Adrenal gland (tissue), 12 donors: ENCODE data around the gene ASAH2. TPM values are rescaled to one million over a fixed set of nuclear protein-coding genes. Genes with fewer than 3 reads are reported as not detected.

Experiments used
- DNase-seq, 7 donors: peaks; one replicate each; pipeline ENCODE4 v3.0.0-alpha.2; 2019 to 2020
- H3K27ac ChIP-seq, 5 donors: fragments of 200-600 bp; sonication (generic) in 4 of 5; 1 replicate in 3 of 5; 2 replicates in 2 of 5; pipeline versions ENCODE4 v1.5.1 to v1.8.0; 2016 to 2020; ENCODE audit warnings: mild to moderate bottlenecking in 1 of 5
- H3K27me3 ChIP-seq: fragments of 200-600 bp; 2 replicates; pipeline ENCODE4 v1.8.0; 2021
- H3K36me3 ChIP-seq, 2 donors: fragments of 200-600 bp; replicated peaks in 1 of 2; 1 replicate in 1 of 2; 2 replicates in 1 of 2; pipeline versions ENCODE4 v1.5.1 to v1.8.0; 2018 to 2022
- H3K4me1 ChIP-seq, 2 donors: fragments of 200-600 bp; replicated peaks in 1 of 2; 1 replicate in 1 of 2; 2 replicates in 1 of 2; pipeline versions ENCODE4 v1.5.1 to v1.8.0; 2018 to 2021
- H3K4me3 ChIP-seq, 4 donors: fragments of 200-600 bp; sonication (generic) in 3 of 4; one replicate each; pipeline ENCODE4 v1.5.1; 2016 to 2018
- H3K9me3 ChIP-seq, 3 donors: fragments of 200-600 bp; sonication (generic) in 1 of 3; replicated peaks in 1 of 3; 1 replicate in 2 of 3; 2 replicates in 1 of 3; pipeline versions ENCODE4 v1.5.1 to v1.8.0; 2016 to 2021
- POLR2A ChIP-seq, 2 donors: fragments of 450-650 bp; IDR thresholded peaks; one replicate each; pipeline ENCODE4 v1.6.1; 2017; ENCODE audit warnings: antibody characterized with exemption in 2 of 2, mild to moderate bottlenecking in 2 of 2, moderate library complexity in 1 of 2
- WGBS, 4 donors: extraction: QIAGEN DNeasy Blood & Tissue Kit in 2 of 4; methylation state at CpG; one replicate each; pipeline versions ENCODE4 v1.1.5 to v1.1.7; 2013 to 2017; 5-methylcytosine and 5-hydroxymethylcytosine counted together
- intact Hi-C, 2 donors: fragments of 100-400 bp; cut with DNase I; formaldehyde crosslinking; loops; one replicate each; pipeline versions ENCODE4 v1.14.1 to v1.15.0; 2022 to 2023
- polyA plus RNA-seq, 3 donors: library from polyadenylated mRNA; stranded (reverse); fragments of 200-250 nt in 2 of 3; fragments of 350-450 nt in 1 of 3; fragmentation: Illumina TruSeq in 1 of 3; extraction: RNeasy Lipid Tissue Mini Kit (QIAGEN cat#74804) in 1 of 3; gene quantifications; one replicate each; pipeline ENCODE4 v1.2.3, GENCODE V29; 2013 to 2014
- total RNA-seq, 9 donors: library from RNA; depleted of rRNA in 4 of 9; stranded (reverse); fragments of >200 nt in 4 of 9; fragments of 120-200 nt in 1 of 9; fragmentation: NEBNext Ultra II Directional in 1 of 9; extraction: Animal tissue kit (Norgen Biotek cat#: 25700) in 1 of 9; gene quantifications; one replicate each; pipeline versions ENCODE4 v1.1.0 to v1.2.4, GENCODE V29; 2013 to 2023
- TF ChIP-seq, protein P1 (sequence below), 6 experiments: fragments of 450-650 bp in 4 of 6; fragments of 200-600 bp in 2 of 6; sonication (generic) in 1 of 6; IDR thresholded peaks; 1 replicate in 5 of 6; 2 replicates in 1 of 6; pipeline versions ENCODE4 v1.5.1 to v1.8.0; 2016 to 2021; ENCODE audit warnings: antibody characterized with exemption in 6 of 6, mild to moderate bottlenecking in 2 of 6, moderate library complexity in 1 of 6
- donor health status: healthy with polysubstance abuse.
- donor health status: Bipolar disorder and iron deficiency.
- donor health status: DM: yes; HTN: yes; CAD: no.
- donor health status: DM: no; HTN: no; CAD: no.
- donor health status: DM: no; HTN: no; CAD: no.
- donor health status: DM: yes; HTN: yes; CAD: no.

Gene ASAH2
- total and polyA plus RNA-seq, 12 donors = 0.13 to 8.7 (median 1.4) TPM

DNA sequence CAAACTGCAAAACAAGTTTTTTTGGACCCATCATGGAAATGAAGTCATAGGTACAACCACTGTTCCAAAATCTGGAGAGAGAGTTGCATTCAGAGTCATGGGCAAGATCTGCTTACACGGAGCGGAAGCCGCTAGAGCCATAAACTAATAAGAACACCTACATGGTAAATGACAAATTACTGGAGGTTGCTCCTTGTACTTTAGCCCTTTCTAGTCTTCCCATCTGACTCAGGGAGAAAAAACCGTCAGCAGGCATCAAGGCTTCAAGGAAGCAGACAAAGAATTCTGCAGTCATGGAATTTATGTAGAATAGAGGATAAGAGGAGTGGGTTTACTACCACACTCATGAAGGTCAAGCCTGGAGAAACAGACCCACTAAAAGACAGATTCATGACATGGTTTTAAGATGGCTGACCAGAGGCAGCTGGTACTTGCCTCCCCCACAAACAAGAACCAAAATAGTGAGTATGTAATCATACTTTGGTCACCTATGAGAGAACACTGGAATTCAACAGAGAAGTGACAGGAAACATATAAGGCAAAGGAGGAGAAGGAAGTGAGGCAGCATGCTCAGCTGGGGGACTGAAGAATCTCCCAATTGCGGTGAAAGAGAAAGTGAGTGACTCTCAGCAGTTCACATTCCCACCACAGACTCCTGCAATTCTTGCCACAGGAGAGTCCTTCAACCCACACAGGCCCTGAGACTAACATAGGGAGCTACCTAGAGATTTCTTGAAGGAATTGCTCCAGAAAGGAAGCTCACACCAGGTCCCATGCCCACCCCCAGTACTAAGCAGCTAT is 42.4 kb upstream of the ASAH2 start:
- Histone ChIP-seq H3K9me3 (no peaks in the 10 kb centered on the region), H3K4me1 (no peaks in the 10 kb centered on the region), H3K36me3 (no peaks in the 10 kb centered on the region), H3K4me3 (no peak overlapping the region), H3K27ac (no peak overlapping the region), H3K27me3 (no peaks in the 10 kb centered on the region)
- intact Hi-C loops = loop anchor here in 1 of 2 donors (10.0 kb wide), 1 partner anchor 361 kb away; no protein-coding TSS in a partner anchor
- no peak for DNase-seq
- TF ChIP-seq POLR2A (IDR thresholded peaks at IDR 0.05) = no peak
- TF ChIP-seq, protein P1, sequence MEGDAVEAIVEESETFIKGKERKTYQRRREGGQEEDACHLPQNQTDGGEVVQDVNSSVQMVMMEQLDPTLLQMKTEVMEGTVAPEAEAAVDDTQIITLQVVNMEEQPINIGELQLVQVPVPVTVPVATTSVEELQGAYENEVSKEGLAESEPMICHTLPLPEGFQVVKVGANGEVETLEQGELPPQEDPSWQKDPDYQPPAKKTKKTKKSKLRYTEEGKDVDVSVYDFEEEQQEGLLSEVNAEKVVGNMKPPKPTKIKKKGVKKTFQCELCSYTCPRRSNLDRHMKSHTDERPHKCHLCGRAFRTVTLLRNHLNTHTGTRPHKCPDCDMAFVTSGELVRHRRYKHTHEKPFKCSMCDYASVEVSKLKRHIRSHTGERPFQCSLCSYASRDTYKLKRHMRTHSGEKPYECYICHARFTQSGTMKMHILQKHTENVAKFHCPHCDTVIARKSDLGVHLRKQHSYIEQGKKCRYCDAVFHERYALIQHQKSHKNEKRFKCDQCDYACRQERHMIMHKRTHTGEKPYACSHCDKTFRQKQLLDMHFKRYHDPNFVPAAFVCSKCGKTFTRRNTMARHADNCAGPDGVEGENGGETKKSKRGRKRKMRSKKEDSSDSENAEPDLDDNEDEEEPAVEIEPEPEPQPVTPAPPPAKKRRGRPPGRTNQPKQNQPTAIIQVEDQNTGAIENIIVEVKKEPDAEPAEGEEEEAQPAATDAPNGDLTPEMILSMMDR (IDR thresholded peaks at IDR 0.05) = no peak
- WGBS, 4 donors = 73 to 88% (median 86%) methylated on average over 5 of the region's 5 CpGs

DNA sequence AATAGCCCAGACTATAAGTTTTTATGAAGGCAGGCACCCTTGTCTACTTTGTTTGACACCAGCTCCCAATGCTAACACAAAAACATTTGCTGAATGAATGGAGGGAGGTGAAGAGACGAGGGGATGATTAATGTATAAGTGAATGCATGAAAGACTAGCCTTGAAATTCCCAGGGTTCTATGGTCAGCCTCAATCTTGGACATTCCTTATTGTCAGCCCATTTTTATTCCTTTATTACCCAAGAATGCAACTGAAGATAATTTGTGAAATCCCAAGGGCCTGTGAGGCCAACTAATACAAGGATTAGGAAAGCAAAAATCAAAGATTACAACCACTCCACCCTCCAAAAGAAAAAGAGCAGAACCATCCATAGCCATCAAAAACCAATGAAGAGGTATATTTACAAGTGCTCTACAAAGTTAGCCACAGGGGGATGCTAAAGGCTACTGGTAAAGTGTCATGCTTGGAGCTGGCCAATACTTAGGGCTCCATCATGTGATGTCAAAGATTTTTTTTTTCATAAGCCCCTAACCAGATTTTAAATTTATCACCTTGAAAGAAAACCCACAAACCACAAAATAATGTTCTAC is 40.0 kb upstream of the ASAH2 start:
- H3K27ac ChIP-seq = no peak overlapping the region
- H3K4me3 ChIP-seq = no peak overlapping the region
- intact Hi-C loops = loop anchor here in 1 of 2 donors (10.0 kb wide), 1 partner anchor 363 kb away; no protein-coding TSS in a partner anchor
- H3K9me3 ChIP-seq = no peaks in the 10 kb centered on the region
- no peak for DNase-seq
- H3K27me3 ChIP-seq = no peaks in the 10 kb centered on the region
- peaks cover 0 to 6% of the 10 kb centered on the region in 2 donors for H3K4me1 ChIP-seq
- no peak for TF ChIP-seq POLR2A (IDR thresholded peaks at IDR 0.05)
- TF ChIP-seq, protein P1 (IDR thresholded peaks at IDR 0.05) = peak in 5 of 6 experiments; percentile 26 to 64 (median 53)
- H3K36me3 ChIP-seq = no peaks in the 10 kb centered on the region
- WGBS, 4 donors = 25 to 54% (median 32%) methylated on average over 1 of the region's 1 CpG

DNA sequence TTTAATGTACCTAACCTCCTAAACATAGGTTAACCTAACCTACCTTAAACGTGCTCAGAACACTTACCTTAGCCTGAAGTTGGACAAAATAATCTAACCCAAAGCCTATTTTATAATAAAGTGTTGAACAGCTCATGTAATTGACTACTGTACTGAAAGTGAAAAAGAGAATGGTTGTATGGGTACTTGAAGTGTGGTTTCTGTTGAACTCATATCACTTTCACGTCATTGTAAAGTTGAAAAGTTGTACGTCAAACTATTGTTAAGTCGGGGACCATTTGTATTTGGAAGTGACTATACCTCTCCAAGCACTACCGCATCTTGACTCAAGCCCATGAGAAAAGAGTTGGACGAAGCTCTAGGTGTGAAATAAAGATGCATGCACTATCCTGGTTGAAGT is 37.9 kb upstream of the ASAH2 start:
- TF ChIP-seq, protein P1 (IDR thresholded peaks at IDR 0.05) = no peak
- no peak for TF ChIP-seq POLR2A (IDR thresholded peaks at IDR 0.05)
- Histone ChIP-seq H3K4me3 (no peak overlapping the region), H3K9me3 (no peaks in the 10 kb centered on the region), H3K27ac (no peak overlapping the region), H3K4me1 (peaks cover 0 to 11% of the 10 kb centered on the region in 2 donors), H3K27me3 (no peaks in the 10 kb centered on the region), H3K36me3 (no peaks in the 10 kb centered on the region)
- intact Hi-C loops = loop anchor here in 1 of 2 donors (10.0 kb wide), 1 partner anchor 336 kb away; the partner anchor contains the start of gene SGMS1
- DNase-seq = no peak
- 84 to 90% (median 88%) methylated on average over 6 of the region's 6 CpGs for WGBS, 4 donors

DNA sequence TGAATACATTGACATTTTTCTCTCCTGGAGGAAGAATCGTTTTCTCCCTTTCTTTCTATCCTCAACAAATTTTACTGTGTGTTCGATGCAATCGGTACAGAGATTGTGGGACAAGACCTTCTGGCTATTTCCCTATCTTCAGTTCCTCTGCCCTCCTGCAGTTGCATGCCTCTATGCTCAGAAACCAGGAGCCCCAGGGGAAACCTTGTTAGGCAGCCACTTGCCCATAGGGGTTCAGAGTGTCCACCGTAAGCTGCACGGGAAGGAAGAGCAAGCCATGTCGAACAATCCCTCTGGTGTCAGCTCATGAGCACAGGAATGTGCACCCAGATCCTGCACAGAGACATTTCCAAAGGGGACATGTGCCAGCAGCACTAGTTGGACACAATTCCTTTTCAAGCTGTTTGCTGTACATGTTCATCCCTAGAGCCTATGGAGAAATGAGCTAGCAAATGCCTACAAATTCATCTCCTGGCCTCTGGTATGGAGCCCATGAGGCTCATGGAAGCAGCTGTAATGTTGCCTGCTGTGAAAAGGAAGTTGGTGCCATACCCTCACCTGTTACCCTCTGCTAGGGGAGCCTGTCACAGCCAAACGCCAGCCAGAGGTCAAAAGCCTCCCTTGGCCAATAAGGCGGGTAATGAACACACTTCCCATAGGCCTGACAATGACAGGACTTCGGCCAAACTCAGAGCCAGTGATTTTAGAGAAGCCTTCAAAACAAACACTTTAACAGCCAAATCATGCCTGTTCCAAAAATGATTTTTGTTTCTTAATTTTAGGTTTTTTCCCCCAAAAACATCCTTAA is 35.9 kb upstream of the ASAH2 start:
- peaks cover 0 to 11% of the 10 kb centered on the region in 2 donors for H3K4me1 ChIP-seq
- H3K27me3 ChIP-seq = no peaks in the 10 kb centered on the region
- H3K36me3 ChIP-seq = no peaks in the 10 kb centered on the region
- no peak for DNase-seq
- no peak overlapping the region for H3K27ac ChIP-seq
- H3K9me3 ChIP-seq = no peaks in the 10 kb centered on the region
- intact Hi-C loops = loop anchor here in 1 of 2 donors (10.0 kb wide), 1 partner anchor 338 kb away; the partner anchor contains the start of gene SGMS1
- WGBS, 4 donors = 66 to 88% (median 74%) methylated on average over 6 to 9 of the region's 9 CpGs
- no peak overlapping the region for H3K4me3 ChIP-seq
- TF ChIP-seq POLR2A (IDR thresholded peaks at IDR 0.05) = no peak
